Measurements from ENCODE around the gene ACSS1.

ACSS1 gene

DNA sequence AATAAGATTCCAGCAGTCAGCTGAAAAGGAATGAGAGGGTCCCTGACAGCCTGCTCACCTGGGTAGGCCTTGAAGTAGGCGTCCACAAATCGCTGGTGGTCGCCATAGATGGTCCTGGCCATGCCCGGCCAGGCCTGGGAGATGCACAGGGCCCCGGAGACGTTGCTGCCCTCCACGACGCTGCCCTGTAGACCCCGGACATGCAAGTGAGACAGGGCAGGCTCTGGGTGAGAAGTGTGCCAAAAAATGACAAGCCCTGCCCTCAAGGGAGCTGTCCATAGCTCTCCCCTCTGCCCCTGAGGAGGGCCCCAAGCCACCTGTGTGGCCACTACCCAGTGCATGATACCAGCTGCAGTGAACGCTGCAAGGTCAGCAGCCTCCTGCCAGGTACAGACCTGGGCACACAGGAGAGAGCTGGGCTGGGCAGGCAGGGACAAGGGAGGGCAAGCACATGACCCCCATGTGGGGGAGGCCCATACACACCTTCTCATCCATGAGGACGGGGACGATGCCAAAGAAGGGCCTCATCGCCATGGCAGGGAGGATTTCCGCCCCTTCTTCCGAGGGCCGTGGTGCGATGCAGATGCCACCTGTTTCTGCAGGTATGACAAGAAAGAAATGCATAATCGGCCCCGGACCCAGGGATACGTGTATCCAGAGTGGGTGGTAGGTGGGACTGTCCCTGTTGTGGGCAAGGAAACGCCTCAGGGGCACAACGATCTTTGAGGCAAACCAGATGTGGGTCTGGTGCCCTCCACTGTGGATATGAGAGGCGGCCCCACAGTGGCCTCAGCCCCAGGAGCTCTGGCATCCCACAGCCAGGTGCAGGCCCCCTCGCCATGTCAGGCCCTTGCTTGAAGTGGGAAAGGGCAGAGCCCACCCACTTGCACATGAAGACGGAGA, 44.2 kb downstream of the ACSS1 start:
- Histone ChIP-seq H3K9ac (ENCODE audit: low read depth, low read length) (no peak overlapping the region), H3K27ac (ENCODE audit: low read depth, low read length) (no peak overlapping the region), H3K4me3 (ENCODE audit: low read depth, low read length) (no peak overlapping the region), H3K9me3 (ENCODE audit: control insufficient read depth, insufficient read depth, low read length) (no peaks in the 10 kb centered on the region), H3K36me3 (ENCODE audit: control insufficient read depth, insufficient read depth, low read length) (no peaks in the 10 kb centered on the region), H3K27me3 (ENCODE audit: control insufficient read depth, insufficient read depth, low read length) (no peaks in the 10 kb centered on the region), H3K4me1 (ENCODE audit: control insufficient read depth, insufficient read depth, low read length) (peaks cover 11% of the 10 kb centered on the region; the same call in 1 of the 2 replicates)

DNA sequence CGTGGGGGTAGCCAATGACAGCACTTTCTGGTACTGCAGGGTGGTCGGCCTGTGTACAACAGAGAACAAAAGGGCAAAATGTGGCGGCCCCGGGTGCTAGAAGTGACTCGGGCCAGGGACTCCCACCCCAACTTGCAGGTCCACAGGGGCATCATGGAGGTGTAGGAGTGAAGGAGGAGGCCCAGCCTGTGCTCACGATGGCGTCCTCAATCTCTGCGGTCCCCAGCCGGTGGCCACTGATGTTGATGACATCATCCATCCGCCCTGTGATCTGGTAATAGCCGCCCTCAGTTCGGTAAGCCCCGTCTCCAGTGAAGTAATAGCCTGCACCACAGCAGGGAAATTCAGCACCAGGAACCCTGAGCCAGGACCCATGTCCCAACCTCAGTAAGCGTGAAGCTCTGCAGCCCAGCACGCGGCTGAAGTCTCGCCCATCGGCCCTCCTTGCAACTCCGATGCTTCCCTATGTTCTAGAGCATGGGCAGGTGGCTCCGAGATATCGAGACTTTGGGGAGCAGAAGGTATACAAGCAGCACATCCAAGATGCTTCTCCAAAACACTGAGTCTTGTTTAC, 45.2 kb downstream of the ACSS1 start:
- H3K27ac ChIP-seq (ENCODE audit: low read depth, low read length) = no peak overlapping the region
- H3K4me3 ChIP-seq (ENCODE audit: low read depth, low read length) = no peak overlapping the region
- H3K9ac ChIP-seq (ENCODE audit: low read depth, low read length) = no peak overlapping the region
- peaks cover 8% of the 10 kb centered on the region; the same call in 1 of the 2 replicates for H3K4me1 ChIP-seq (ENCODE audit: control insufficient read depth, insufficient read depth, low read length)
- H3K27me3 ChIP-seq (ENCODE audit: control insufficient read depth, insufficient read depth, low read length) = no peaks in the 10 kb centered on the region
- no peaks in the 10 kb centered on the region for H3K9me3 ChIP-seq (ENCODE audit: control insufficient read depth, insufficient read depth, low read length)
- H3K36me3 ChIP-seq (ENCODE audit: control insufficient read depth, insufficient read depth, low read length) = no peaks in the 10 kb centered on the region

DNA sequence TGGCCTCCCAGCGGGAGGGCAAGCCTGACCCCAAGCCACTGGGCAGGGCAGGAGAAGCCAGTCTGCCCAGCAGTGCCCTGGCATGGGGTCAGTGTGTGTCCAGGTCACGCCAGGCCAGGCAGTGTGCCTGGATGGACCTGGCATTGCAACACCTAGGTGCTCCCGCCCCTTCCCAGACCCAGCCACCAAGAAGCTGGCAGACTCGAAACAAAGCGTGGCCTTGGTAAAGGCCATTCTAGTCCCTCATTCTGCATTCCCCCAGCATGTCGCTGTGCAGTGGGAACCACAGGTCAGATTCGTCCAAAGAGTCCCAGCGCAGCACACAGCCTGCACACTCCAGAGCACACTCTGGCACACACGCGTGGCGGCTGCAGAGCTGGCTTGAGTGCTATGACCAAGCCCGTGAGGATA, 46.1 kb downstream of the ACSS1 start:
- Histone ChIP-seq H3K4me3 (ENCODE audit: low read depth, low read length) (no peak overlapping the region), H3K9ac (ENCODE audit: low read depth, low read length) (no peak overlapping the region), H3K4me1 (ENCODE audit: control insufficient read depth, insufficient read depth, low read length) (no peaks in the 10 kb centered on the region), H3K36me3 (ENCODE audit: control insufficient read depth, insufficient read depth, low read length) (no peaks in the 10 kb centered on the region), H3K27me3 (ENCODE audit: control insufficient read depth, insufficient read depth, low read length) (no peaks in the 10 kb centered on the region), H3K27ac (ENCODE audit: low read depth, low read length) (no peak overlapping the region), H3K9me3 (ENCODE audit: control insufficient read depth, insufficient read depth, low read length) (no peaks in the 10 kb centered on the region)

DNA sequence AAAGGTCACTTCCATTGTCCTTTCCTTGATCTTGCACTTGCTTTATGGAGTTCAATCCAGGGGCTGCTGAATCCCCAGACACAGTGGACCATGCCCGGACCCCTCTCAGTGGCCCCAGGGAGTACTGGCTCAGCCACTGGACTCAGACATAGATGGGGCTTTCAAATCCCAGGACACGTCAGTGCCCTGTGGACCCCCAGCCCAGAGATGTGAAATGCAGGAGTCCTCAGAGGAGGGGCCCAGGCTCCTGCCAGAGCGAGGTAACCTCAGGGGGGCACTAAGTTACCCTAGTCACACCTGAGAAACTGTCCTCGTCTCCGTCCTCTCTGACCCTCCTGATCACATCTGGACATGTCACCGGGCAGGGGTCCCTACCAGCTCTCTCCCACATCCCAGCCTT, 46.7 kb downstream of the ACSS1 start:
- Histone ChIP-seq H3K9me3 (ENCODE audit: control insufficient read depth, insufficient read depth, low read length) (no peaks in the 10 kb centered on the region), H3K27ac (ENCODE audit: low read depth, low read length) (no peak overlapping the region), H3K4me3 (ENCODE audit: low read depth, low read length) (no peak overlapping the region), H3K36me3 (ENCODE audit: control insufficient read depth, insufficient read depth, low read length) (no peaks in the 10 kb centered on the region), H3K4me1 (ENCODE audit: control insufficient read depth, insufficient read depth, low read length) (no peaks in the 10 kb centered on the region), H3K9ac (ENCODE audit: low read depth, low read length) (no peak overlapping the region), H3K27me3 (ENCODE audit: control insufficient read depth, insufficient read depth, low read length) (no peaks in the 10 kb centered on the region)

DNA sequence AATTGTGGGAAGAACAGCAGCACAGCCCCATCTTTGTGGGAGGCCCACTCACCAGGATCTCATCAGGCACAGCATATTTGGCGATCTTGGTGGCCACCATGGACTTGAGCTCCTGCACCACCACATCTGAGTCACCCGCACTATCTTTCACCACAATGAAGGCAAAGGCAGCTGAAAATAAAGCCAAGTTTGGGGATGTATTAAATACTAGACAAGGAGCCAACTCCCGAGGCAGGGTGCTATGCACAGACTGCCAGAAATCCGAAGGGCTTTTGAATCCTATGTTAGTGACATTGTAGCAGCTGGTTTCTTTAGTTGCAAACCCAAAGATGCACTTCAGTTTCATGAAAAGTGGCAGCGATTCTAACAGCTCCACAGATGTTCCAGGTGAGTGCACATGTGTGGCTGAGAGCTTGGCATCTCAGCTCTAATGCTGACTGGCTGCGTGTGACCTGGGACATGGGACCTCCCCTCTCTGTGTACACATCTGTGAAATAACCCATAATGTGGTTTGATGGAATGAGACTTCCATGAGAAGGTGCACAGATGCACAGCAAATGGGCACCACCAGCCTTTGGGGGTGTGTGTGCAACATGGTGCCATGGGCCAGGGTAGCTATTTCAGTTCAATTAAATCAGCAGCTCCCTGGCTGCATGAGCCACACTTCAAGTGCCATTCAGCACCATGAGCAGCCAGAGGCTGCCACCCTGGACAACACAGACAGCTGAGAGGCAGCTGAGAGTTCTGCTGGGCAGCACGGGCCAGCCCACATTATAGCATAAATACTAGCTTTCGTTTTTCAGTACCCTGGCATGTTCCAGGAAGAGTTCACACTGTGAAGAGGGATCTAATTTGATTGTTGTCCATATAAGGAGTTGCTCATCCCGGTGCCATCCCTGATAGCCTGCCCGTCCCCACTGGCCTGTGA, 48.5 kb downstream of the ACSS1 start:
- Histone ChIP-seq H3K9me3 (ENCODE audit: control insufficient read depth, insufficient read depth, low read length) (no peaks in the 10 kb centered on the region), H3K36me3 (ENCODE audit: control insufficient read depth, insufficient read depth, low read length) (no peaks in the 10 kb centered on the region), H3K27ac (ENCODE audit: low read depth, low read length) (no peak overlapping the region), H3K4me1 (ENCODE audit: control insufficient read depth, insufficient read depth, low read length) (no peaks in the 10 kb centered on the region), H3K9ac (ENCODE audit: low read depth, low read length) (no peak overlapping the region), H3K4me3 (ENCODE audit: low read depth, low read length) (no peak overlapping the region), H3K27me3 (ENCODE audit: control insufficient read depth, insufficient read depth, low read length) (no peaks in the 10 kb centered on the region)

DNA sequence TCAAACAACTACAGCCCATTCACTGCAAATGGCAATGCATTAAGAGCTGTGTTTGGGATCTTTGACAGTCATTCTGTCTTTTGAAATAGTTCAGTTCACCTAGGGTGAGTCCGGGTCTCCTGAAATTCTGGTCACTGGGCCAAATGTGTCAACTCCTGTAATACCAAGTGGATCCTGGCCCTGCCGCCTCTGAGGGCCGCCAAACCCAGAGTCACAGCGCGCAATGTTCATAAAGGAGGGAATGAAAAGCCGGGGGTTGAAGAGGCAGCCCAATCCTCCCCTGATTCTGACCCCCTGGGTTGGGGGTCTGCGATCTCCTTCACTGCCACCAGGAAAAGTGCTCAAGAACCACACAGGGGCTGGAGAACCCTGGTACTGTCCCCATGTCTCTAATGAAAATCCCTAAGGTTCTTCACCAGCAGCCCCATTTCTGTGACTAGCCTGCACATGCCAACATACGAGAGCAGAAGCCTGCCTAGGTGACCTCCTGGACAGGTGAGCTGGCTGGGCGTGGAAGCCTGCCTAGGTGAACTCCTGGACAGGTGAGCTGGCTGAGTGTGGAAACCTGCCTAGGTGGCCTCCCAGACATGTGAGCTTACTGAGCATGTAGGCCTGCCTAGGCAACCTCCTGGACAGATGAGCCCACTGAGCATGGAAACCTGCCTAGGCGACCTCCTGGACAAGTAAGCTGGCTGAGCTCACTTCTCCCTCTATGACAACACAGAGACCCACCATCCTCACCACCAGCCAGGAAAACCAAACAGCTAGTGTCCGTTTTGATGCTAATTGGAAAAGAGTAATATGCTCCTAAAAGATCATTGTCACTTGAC, 49.3 kb downstream of the ACSS1 start:
- Histone ChIP-seq H3K9me3 (ENCODE audit: control insufficient read depth, insufficient read depth, low read length) (no peaks in the 10 kb centered on the region), H3K27ac (ENCODE audit: low read depth, low read length) (no peak overlapping the region), H3K9ac (ENCODE audit: low read depth, low read length) (no peak overlapping the region), H3K27me3 (ENCODE audit: control insufficient read depth, insufficient read depth, low read length) (no peaks in the 10 kb centered on the region), H3K36me3 (ENCODE audit: control insufficient read depth, insufficient read depth, low read length) (no peaks in the 10 kb centered on the region), H3K4me1 (ENCODE audit: control insufficient read depth, insufficient read depth, low read length) (no peaks in the 10 kb centered on the region), H3K4me3 (ENCODE audit: low read depth, low read length) (no peak overlapping the region)

DNA sequence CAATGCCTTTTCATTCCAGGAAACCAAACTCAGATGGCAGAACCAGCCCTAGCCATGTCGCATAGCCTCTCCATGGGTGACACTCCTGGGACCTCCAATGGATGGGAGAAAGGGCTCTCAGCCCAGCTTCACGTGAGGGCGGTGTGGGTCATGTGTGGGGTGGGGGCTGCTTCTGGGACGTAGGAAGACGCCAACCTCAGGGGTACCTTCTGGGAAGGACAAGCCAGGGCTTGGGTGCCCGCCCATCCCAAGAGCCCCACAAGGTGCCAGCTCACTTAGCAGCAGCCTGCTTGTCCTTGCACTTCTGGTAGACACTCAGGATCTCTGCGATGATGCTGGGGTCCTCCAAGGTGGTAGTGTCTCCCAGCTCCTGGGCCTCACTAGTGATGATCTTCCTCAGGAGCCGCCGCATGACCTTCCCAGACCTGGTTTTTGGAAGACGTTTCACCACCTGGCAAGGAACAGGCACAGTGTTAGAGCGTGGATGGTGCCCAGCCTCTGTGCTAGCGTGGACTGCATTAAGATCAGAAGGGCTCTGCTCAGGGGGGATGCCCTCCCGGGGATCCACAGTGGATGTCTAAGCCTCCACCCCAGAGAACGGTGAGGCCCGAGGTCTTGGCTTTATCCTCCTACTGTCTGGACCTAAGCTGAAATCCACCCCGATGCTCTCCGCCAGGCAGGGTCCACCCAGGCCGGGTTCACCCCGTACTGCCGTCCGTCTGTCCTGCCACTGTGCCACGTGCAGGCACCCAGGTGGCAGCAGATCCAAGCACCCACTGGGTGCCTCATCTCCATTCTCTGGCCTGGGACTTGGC, 50.2 kb downstream of the ACSS1 start:
- Histone ChIP-seq H3K27me3 (ENCODE audit: control insufficient read depth, insufficient read depth, low read length) (no peaks in the 10 kb centered on the region), H3K36me3 (ENCODE audit: control insufficient read depth, insufficient read depth, low read length) (no peaks in the 10 kb centered on the region), H3K4me1 (ENCODE audit: control insufficient read depth, insufficient read depth, low read length) (no peaks in the 10 kb centered on the region), H3K9me3 (ENCODE audit: control insufficient read depth, insufficient read depth, low read length) (no peaks in the 10 kb centered on the region), H3K9ac (ENCODE audit: low read depth, low read length) (no peak overlapping the region), H3K27ac (ENCODE audit: low read depth, low read length) (no peak overlapping the region), H3K4me3 (ENCODE audit: low read depth, low read length) (no peak overlapping the region)

DNA sequence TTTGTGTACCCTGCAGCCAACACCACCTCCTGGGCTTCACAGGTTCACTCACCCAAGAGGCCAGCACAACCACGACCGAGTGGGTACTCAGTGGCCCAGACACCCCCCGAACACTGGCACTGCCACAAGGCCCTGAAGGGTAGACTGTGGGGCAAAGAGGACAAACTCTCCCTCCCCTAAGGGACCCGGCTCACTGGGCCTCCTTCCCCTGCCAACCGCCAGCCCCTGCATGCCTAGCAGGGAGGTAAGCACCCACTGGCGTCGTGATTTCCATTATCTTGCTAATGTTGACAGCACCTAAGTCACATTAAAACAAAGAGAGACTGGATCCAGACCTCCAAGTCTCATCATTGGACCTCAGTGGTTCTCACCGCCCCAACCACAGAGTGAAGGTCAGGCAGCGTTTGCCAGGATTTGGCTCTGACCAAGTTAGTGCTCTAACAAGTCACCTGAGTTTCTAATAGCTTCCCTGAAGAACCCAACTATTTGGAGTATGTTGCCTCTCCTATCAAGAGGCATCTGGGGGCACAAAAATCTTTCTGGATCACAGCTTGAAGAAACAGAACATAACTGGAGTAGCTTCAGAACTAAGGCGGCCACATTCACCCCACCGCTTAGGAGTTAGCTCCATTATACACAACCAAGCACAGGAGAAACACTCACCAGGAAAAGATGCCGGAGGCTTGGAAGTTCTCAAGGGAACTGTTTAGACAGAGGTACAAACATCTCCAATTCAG, 51.3 kb downstream of the ACSS1 start:
- no peaks in the 10 kb centered on the region for H3K4me1 ChIP-seq (ENCODE audit: control insufficient read depth, insufficient read depth, low read length)
- no peak overlapping the region for H3K4me3 ChIP-seq (ENCODE audit: low read depth, low read length)
- H3K36me3 ChIP-seq (ENCODE audit: control insufficient read depth, insufficient read depth, low read length) = no peaks in the 10 kb centered on the region
- no peak overlapping the region for H3K27ac ChIP-seq (ENCODE audit: low read depth, low read length)
- no peak overlapping the region for H3K9ac ChIP-seq (ENCODE audit: low read depth, low read length)
- no peaks in the 10 kb centered on the region for H3K9me3 ChIP-seq (ENCODE audit: control insufficient read depth, insufficient read depth, low read length)
- no peaks in the 10 kb centered on the region for H3K27me3 ChIP-seq (ENCODE audit: control insufficient read depth, insufficient read depth, low read length)

DNA sequence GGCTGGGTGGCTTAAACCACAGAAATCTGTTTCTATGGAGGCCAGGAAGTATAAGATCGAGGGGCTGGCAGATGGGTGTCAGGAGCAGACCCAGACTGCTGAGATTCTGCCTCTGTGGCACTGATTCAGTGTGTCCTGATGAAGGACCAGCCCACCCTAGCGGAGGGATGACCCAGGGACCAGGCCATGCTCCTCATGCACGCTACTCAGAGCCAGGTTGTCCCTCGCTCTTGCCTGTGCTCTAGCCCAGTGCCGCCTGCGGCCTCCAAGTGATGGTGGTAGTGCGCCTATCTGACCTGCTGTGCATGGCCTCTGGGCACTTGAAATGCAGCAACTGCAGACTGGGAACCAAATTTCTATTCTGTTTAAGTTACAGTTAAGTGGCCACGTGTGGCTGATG, 52.3 kb downstream of the ACSS1 start:
- Histone ChIP-seq H3K4me3 (ENCODE audit: low read depth, low read length) (no peak overlapping the region), H3K4me1 (ENCODE audit: control insufficient read depth, insufficient read depth, low read length) (no peaks in the 10 kb centered on the region), H3K27ac (ENCODE audit: low read depth, low read length) (no peak overlapping the region), H3K36me3 (ENCODE audit: control insufficient read depth, insufficient read depth, low read length) (no peaks in the 10 kb centered on the region), H3K9me3 (ENCODE audit: control insufficient read depth, insufficient read depth, low read length) (no peaks in the 10 kb centered on the region), H3K9ac (ENCODE audit: low read depth, low read length) (no peak overlapping the region), H3K27me3 (ENCODE audit: control insufficient read depth, insufficient read depth, low read length) (no peaks in the 10 kb centered on the region)
